ENCODE measurements around the gene ZNF407. TPM values are rescaled to one million over a fixed set of nuclear protein-coding genes. Genes with fewer than 3 reads are reported as not detected.

Gene ZNF407
- total RNA-seq, 1 donor: 16.6 TPM

DNA sequence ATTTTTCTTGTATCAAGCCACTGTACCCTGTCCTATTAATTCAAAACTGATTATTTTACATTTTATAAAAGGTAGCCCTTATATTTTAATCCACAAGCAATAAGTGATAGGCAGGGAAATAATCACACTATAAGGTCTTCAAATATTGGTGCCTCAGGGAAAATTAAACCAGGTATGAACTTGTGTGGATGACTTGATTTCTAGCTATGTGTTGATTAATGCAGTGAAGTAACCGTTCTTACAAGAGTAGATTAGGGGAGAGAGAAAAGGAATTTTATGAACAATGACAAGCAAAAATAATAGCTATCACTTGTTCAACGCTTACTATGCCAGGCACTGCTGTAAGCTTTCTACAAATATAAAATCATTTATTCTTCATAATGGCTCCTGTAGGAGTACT is 411.6 kb downstream of the ZNF407 start:
- Histone ChIP-seq H3K27ac (ENCODE audit: low read depth, low read length) (no peak overlapping the region), H3K27me3 (ENCODE audit: insufficient read depth, low read length) (no peaks in the 10 kb centered on the region), H3K4me3 (ENCODE audit: insufficient read depth, low read length) (no peak overlapping the region), H2AFZ (ENCODE audit: low read length) (no peak overlapping the region), H3K79me2 (ENCODE audit: insufficient read depth, low read length) (no peaks in the 10 kb centered on the region), H4K20me1 (ENCODE audit: insufficient read depth, low read length) (no peaks in the 10 kb centered on the region), H3K36me3 (ENCODE audit: insufficient read depth, low read length) (no peaks in the 10 kb centered on the region), H3K4me1 (ENCODE audit: insufficient read depth, low read length) (peaks cover 3% of the 10 kb centered on the region), H3K9me3 (ENCODE audit: low read depth, low read length) (no peaks in the 10 kb centered on the region), H3K4me2 (ENCODE audit: insufficient read depth, low read length) (no peak overlapping the region)
- DNase-seq (ENCODE audit: insufficient read length, low spot score, missing footprints): no peak
- TF ChIP-seq, protein P1, sequence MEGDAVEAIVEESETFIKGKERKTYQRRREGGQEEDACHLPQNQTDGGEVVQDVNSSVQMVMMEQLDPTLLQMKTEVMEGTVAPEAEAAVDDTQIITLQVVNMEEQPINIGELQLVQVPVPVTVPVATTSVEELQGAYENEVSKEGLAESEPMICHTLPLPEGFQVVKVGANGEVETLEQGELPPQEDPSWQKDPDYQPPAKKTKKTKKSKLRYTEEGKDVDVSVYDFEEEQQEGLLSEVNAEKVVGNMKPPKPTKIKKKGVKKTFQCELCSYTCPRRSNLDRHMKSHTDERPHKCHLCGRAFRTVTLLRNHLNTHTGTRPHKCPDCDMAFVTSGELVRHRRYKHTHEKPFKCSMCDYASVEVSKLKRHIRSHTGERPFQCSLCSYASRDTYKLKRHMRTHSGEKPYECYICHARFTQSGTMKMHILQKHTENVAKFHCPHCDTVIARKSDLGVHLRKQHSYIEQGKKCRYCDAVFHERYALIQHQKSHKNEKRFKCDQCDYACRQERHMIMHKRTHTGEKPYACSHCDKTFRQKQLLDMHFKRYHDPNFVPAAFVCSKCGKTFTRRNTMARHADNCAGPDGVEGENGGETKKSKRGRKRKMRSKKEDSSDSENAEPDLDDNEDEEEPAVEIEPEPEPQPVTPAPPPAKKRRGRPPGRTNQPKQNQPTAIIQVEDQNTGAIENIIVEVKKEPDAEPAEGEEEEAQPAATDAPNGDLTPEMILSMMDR (IDR thresholded peaks at IDR 0.05; ENCODE audit: extremely low read depth, low read depth, low read length): no peak

DNA sequence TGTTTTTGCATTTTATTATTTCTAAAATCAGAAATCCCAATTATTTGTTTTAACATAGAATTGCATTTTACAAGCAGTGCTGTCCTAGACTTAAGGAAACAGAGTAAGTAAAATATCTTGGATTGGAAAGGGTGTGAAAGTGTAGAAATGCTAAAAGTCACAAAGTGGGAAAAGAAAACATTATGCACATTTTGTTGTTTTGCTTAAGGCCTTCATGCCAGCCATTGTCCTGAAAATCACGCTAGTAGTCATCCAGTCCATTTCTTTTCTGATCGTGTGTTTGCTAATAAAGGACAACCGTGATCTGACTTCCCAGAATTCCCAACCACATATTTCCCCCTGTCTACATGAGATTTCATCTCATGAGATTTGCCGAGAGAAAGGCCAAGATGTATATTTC is 412.2 kb downstream of the ZNF407 start:
- H3K36me3 ChIP-seq (ENCODE audit: insufficient read depth, low read length): no peaks in the 10 kb centered on the region
- H3K4me2 ChIP-seq (ENCODE audit: insufficient read depth, low read length): no peak overlapping the region
- H4K20me1 ChIP-seq (ENCODE audit: insufficient read depth, low read length): no peaks in the 10 kb centered on the region
- no peaks in the 10 kb centered on the region for H3K79me2 ChIP-seq (ENCODE audit: insufficient read depth, low read length)
- no peak overlapping the region for H3K27ac ChIP-seq (ENCODE audit: low read depth, low read length)
- TF ChIP-seq, protein P1 (IDR thresholded peaks at IDR 0.05; ENCODE audit: extremely low read depth, low read depth, low read length): no peak
- H3K4me3 ChIP-seq (ENCODE audit: insufficient read depth, low read length): no peak overlapping the region
- no peak overlapping the region for H2AFZ ChIP-seq (ENCODE audit: low read length)
- H3K9me3 ChIP-seq (ENCODE audit: low read depth, low read length): no peaks in the 10 kb centered on the region
- no peak for DNase-seq (ENCODE audit: insufficient read length, low spot score, missing footprints)
- peaks cover 3% of the 10 kb centered on the region for H3K4me1 ChIP-seq (ENCODE audit: insufficient read depth, low read length)
- H3K27me3 ChIP-seq (ENCODE audit: insufficient read depth, low read length): no peaks in the 10 kb centered on the region

DNA sequence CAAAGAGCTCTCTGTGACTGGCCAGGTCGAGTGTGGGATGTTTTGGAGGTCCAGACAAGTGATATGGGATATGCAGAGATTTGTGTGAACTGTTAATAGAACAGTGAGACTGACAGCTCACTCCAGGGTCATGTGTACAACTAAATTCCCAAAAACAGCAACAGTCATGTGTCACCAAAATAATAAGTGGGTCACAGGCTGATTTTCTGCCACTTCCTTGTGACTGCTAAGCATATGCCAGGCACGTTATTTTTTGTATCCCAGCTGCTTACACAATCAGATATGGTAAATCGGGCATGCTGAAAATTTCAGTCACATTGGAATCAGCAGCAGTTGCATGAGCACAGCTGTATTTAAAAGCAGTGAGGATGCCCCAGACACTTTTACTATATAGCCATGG is 412.6 kb downstream of the ZNF407 start:
- DNase-seq (ENCODE audit: insufficient read length, low spot score, missing footprints): no peak
- Histone ChIP-seq H3K36me3 (ENCODE audit: insufficient read depth, low read length) (no peaks in the 10 kb centered on the region), H3K27me3 (ENCODE audit: insufficient read depth, low read length) (no peaks in the 10 kb centered on the region), H3K27ac (ENCODE audit: low read depth, low read length) (no peak overlapping the region), H3K4me2 (ENCODE audit: insufficient read depth, low read length) (no peak overlapping the region), H3K79me2 (ENCODE audit: insufficient read depth, low read length) (no peaks in the 10 kb centered on the region), H2AFZ (ENCODE audit: low read length) (peak overlapping the region; percentile 33), H3K9me3 (ENCODE audit: low read depth, low read length) (no peaks in the 10 kb centered on the region), H3K4me1 (ENCODE audit: insufficient read depth, low read length) (peaks cover 3% of the 10 kb centered on the region), H4K20me1 (ENCODE audit: insufficient read depth, low read length) (no peaks in the 10 kb centered on the region), H3K4me3 (ENCODE audit: insufficient read depth, low read length) (no peak overlapping the region)
- TF ChIP-seq, protein P1 (IDR thresholded peaks at IDR 0.05; ENCODE audit: extremely low read depth, low read depth, low read length): no peak

DNA sequence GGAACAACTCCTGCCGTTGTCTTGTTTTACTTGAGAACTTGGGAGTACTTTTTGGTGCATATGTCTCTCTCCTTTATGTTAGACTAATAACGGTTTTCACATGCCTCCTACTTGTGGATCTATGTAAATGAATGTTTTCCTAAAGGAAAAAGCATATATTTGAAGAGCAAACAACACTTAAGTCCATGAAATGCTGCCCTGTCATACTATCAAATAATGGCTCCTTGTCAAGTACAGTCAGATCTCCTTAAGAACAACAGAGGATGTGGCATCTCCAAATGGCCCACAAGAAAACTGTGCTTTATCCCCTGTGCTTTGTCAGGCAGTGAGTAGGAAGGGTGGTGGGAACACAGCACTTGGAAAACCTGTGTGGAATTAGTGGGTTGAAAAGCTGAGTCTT is 413.0 kb downstream of the ZNF407 start:
- Histone ChIP-seq H3K36me3 (ENCODE audit: insufficient read depth, low read length) (no peaks in the 10 kb centered on the region), H3K27ac (ENCODE audit: low read depth, low read length) (no peak overlapping the region), H3K4me2 (ENCODE audit: insufficient read depth, low read length) (no peak overlapping the region), H3K79me2 (ENCODE audit: insufficient read depth, low read length) (no peaks in the 10 kb centered on the region), H2AFZ (ENCODE audit: low read length) (peak overlapping the region; percentile 33), H3K4me3 (ENCODE audit: insufficient read depth, low read length) (no peak overlapping the region), H3K27me3 (ENCODE audit: insufficient read depth, low read length) (no peaks in the 10 kb centered on the region), H4K20me1 (ENCODE audit: insufficient read depth, low read length) (no peaks in the 10 kb centered on the region), H3K9me3 (ENCODE audit: low read depth, low read length) (no peaks in the 10 kb centered on the region), H3K4me1 (ENCODE audit: insufficient read depth, low read length) (peaks cover 3% of the 10 kb centered on the region)
- DNase-seq (ENCODE audit: insufficient read length, low spot score, missing footprints): no peak
- TF ChIP-seq, protein P1 (IDR thresholded peaks at IDR 0.05; ENCODE audit: extremely low read depth, low read depth, low read length): no peak

Data from osteoblast (primary cell).